K562 (cell line): ENCODE measurements around the gene TESMIN. TPM values are rescaled to one million over a fixed set of nuclear protein-coding genes. Genes with fewer than 3 reads are reported as not detected.
A peak's percentile ranks its signal among the peaks of the same experiment; 100 is the strongest.

Experiments
- ATAC-seq: fragments of 200-7000 bp; cut with Tn5 transposase; 3 replicates; pipeline ENCODE4 v1.9.1; 2020; ENCODE audit warnings: moderate library complexity
- BruUV-seq: library from RNA; stranded (reverse); fragments of 400-500 nt; replicated peaks from 2 replicates; lab custom pipeline; 2021; lab: Mats Ljungman, UMichigan
- CTCF ChIA-PET: fragments of 300-600 bp; formaldehyde crosslinking; extraction: SDS; loops from one replicate; lab custom pipeline; 2021; ENCODE audit warnings: low intra/inter-chr PET ratio; lab: Yijun Ruan, JAX
- POLR2A ChIA-PET: fragments of 300-600, 350-650 bp; sonication (Branson Sonifier 250); formaldehyde crosslinking; extraction: SDS; loops from one replicate; lab custom pipeline; 2021; ENCODE audit warnings: antibody characterized with exemption, inconsistent platforms; lab: Yijun Ruan, JAX
- DNase-seq, 4 experiments: peaks; one replicate each; pipeline versions ENCODE4 v3.0.0 to v3.0.0-alpha.2; 2011 to 2018; ENCODE audit warnings: low spot score in 3 of 4, mixed read lengths in 3 of 4; ENCODE audit errors: extremely low read depth in 1 of 4
- FAIRE-seq: peaks from 2 replicates; lab custom pipeline; 2011; peaks lifted over from hg19 to GRCh38; lab: Jason Lieb, UNC
- H2AFZ ChIP-seq: 2 replicates; pipeline ENCODE4 v1.6.0; 2011; ENCODE audit warnings: low read depth, low read length, control low read depth, inconsistent platforms
- H3K27ac ChIP-seq: fragments of 200-600 bp; 3 replicates; pipeline ENCODE4 v1.8.0; 2011; ENCODE audit warnings: low read depth, mild to moderate bottlenecking, control low read depth, inconsistent platforms, low read length, moderate library complexity, mixed read lengths; ENCODE audit errors: extremely low read depth
- H3K27me3 ChIP-seq, 2 experiments: fragments of 300-600 bp in 1 of 2; 2 replicates in 1 of 2; 3 replicates in 1 of 2; pipeline versions ENCODE4 v1.6.0 to v1.8.0; 2011; ENCODE audit warnings: inconsistent platforms in 2 of 2, low read length in 2 of 2, mild to moderate bottlenecking in 1 of 2, mixed read lengths in 1 of 2, moderate library complexity in 1 of 2; ENCODE audit not compliant: control insufficient read depth in 2 of 2, insufficient read depth in 2 of 2
- H3K36me3 ChIP-seq: fragments of 300-600 bp; 3 replicates; pipeline ENCODE4 v1.8.0; 2011; ENCODE audit warnings: mild to moderate bottlenecking, low read length, inconsistent platforms; ENCODE audit not compliant: control insufficient read depth, insufficient read depth
- H3K4me1 ChIP-seq, 2 experiments: fragments of 200-600 bp in 1 of 2; replicated peaks in 1 of 2; 2 replicates in 1 of 2; 3 replicates in 1 of 2; pipeline versions ENCODE4 v1.5.1 to v1.8.0; 2011; ENCODE audit warnings: inconsistent platforms in 2 of 2, low read length in 2 of 2, mild to moderate bottlenecking in 1 of 2, mixed read lengths in 1 of 2, moderate library complexity in 1 of 2; ENCODE audit not compliant: control insufficient read depth in 2 of 2, insufficient read depth in 2 of 2
- H3K4me2 ChIP-seq: 2 replicates; pipeline ENCODE4 v1.6.1; 2011; ENCODE audit warnings: low read length, control low read depth, inconsistent platforms, mixed read lengths; ENCODE audit not compliant: insufficient read depth
- H3K4me3 ChIP-seq: fragments of 200-600 bp; sonication (generic), shearing (Covaris generic); 2 replicates; pipeline ENCODE4 v1.5.1; 2016; ENCODE audit warnings: control low read depth, inconsistent platforms
- H3K79me2 ChIP-seq: fragments of 200-600 bp; 3 replicates; pipeline ENCODE4 v1.8.0; 2011; ENCODE audit warnings: low read length, inconsistent platforms; ENCODE audit not compliant: control insufficient read depth, insufficient read depth
- H3K9ac ChIP-seq, 2 experiments: 2 replicates each; pipeline versions ENCODE4 v1.6.0 to v1.6.1; 2011; ENCODE audit warnings: low read depth in 2 of 2, low read length in 2 of 2, control low read depth in 1 of 2, inconsistent platforms in 1 of 2, mild to moderate bottlenecking in 1 of 2, mixed read lengths in 1 of 2; ENCODE audit not compliant: insufficient read depth in 1 of 2
- H3K9me1 ChIP-seq: one replicate; pipeline ENCODE4 v1.6.0; 2011; ENCODE audit warnings: inconsistent platforms, mild to moderate bottlenecking, low read length, moderate library complexity; ENCODE audit not compliant: control insufficient read depth, insufficient read depth
- H3K9me3 ChIP-seq: replicated peaks from 2 replicates; pipeline ENCODE4 v1.5.1; 2011; ENCODE audit warnings: low read depth, low read length, inconsistent platforms; ENCODE audit not compliant: control insufficient read depth, insufficient read depth
- H4K20me1 ChIP-seq: replicated peaks from 2 replicates; pipeline ENCODE4 v1.6.1; 2011; ENCODE audit warnings: low read length, inconsistent platforms, mixed read lengths; ENCODE audit not compliant: control insufficient read depth, insufficient read depth
- BRCA1 ChIP-seq, 2 experiments: fragments of 450-650 bp in 1 of 2; sonication (generic) in 1 of 2; formaldehyde crosslinking in 1 of 2; IDR thresholded peaks; 2 replicates each; pipeline versions ENCODE4 v1.5.0 to v1.6.1; 2017 to 2020; ENCODE audit warnings: mild to moderate bottlenecking in 1 of 2, missing genetic modification reagents in 1 of 2
- CAMTA2 ChIP-seq: fragments of 250-450 bp; sonication (Bioruptor Pico); conservative IDR thresholded peaks from 2 replicates; pipeline ENCODE4 v1.5.1; 2022
- CXXC5 ChIP-seq: fragments of 250-450 bp; sonication (Bioruptor Pico); IDR thresholded peaks from 2 replicates; pipeline ENCODE4 v1.8.0; 2022; ENCODE audit warnings: inconsistent platforms, mild to moderate bottlenecking, moderate library complexity
- DACH1 ChIP-seq: fragments of 450-650 bp; IDR thresholded peaks from 2 replicates; pipeline ENCODE4 v1.6.1; 2018; ENCODE audit not compliant: partially characterized antibody
- GATAD2B ChIP-seq: fragments of 450-650 bp; IDR thresholded peaks from 2 replicates; pipeline ENCODE4 v1.6.1; 2017; ENCODE audit warnings: mild to moderate bottlenecking, borderline replicate concordance
- MTF1 ChIP-seq: fragments of 250-450 bp; sonication (Bioruptor Pico); IDR thresholded peaks from 2 replicates; pipeline ENCODE4 v1.9.0; 2021; ENCODE audit warnings: moderate library complexity, mild to moderate bottlenecking, inconsistent platforms, borderline replicate concordance
- NR2C1 ChIP-seq, 2 experiments: fragments of 450-650 bp; IDR thresholded peaks; 2 replicates each; pipeline ENCODE4 v1.6.1; 2017; ENCODE audit warnings: mild to moderate bottlenecking in 2 of 2, antibody characterized with exemption in 1 of 2, inconsistent platforms in 1 of 2, missing compliant biosample characterization in 1 of 2, missing genetic modification characterization in 1 of 2
- PTBP1 ChIP-seq: fragments of 200-400 bp; formaldehyde crosslinking; IDR thresholded peaks from 2 replicates; pipeline ENCODE4 v1.6.1; 2017; ENCODE audit warnings: low read depth, low read length
- RFX5 ChIP-seq: IDR thresholded peaks from 2 replicates; pipeline ENCODE4 v1.6.1; 2011; ENCODE audit warnings: low read depth, mild to moderate bottlenecking, improper control_type of control experiment, low read length
- ZNF586 ChIP-seq: fragments of 450-650 bp; formaldehyde crosslinking; conservative IDR thresholded peaks from 2 replicates; pipeline ENCODE4 v1.4.0; 2020; ENCODE audit warnings: mild to moderate bottlenecking, moderate library complexity
- ZNF589 ChIP-seq: fragments of 200-800 bp; sonication (Bioruptor generic); IDR thresholded peaks from 2 replicates; pipeline ENCODE4 v1.6.1; 2016; ENCODE audit warnings: low read depth, missing genetic modification characterization, missing compliant biosample characterization
- WGBS: fragments of 100-300 bp; shearing (Covaris generic); methylation state at CpG from one replicate; pipeline ENCODE4 v1.1.6; 2016; ENCODE audit warnings: low coverage, mixed read lengths; ENCODE audit not compliant: insufficient coverage; ENCODE audit errors: missing lambda C conversion rate; 5-methylcytosine and 5-hydroxymethylcytosine counted together
- in situ Hi-C: fragments of 300-500 bp; cut with MboI; formaldehyde crosslinking; loops from 4 replicates; pipeline ENCODE4 v1.15.0; 2018; ENCODE audit warnings: inconsistent platforms, mixed read lengths
- intact Hi-C: fragments of 100-400 bp; cut with micrococcal nuclease; formaldehyde crosslinking; loops from 2 replicates; pipeline ENCODE4 v1.14.2; 2022
- polyA plus RNA-seq, 8 experiments: library from polyadenylated mRNA; depleted of rRNA in 4 of 8; stranded (reverse) in 5 of 8; unstranded in 3 of 8; fragments of >200 nt; fragmentation: Nextera tagmentation in 2 of 8; fragmentation: Illumina TruSeq in 1 of 8; extraction: Ambion mirVana in 2 of 8; extraction: Trizol in 1 of 8; gene quantifications; 2 replicates each; pipeline versions ENCODE4 v1.2.1 to v1.2.3, GENCODE V29; 2011 to 2014; ENCODE audit warnings: inconsistent platforms in 1 of 8, missing spikeins in 1 of 8
- total RNA-seq, 7 experiments: library from RNA; depleted of rRNA in 6 of 7; stranded (reverse); fragments of >200 nt in 6 of 7; fragmentation: Illumina TruSeq in 2 of 7; extraction: Trizol in 2 of 7; gene quantifications; 2 replicates each; pipeline versions ENCODE4 v1.2.1 to v1.2.3, GENCODE V29; 2011 to 2021; ENCODE audit warnings: low replicate concordance in 1 of 7
- TF ChIP-seq, protein P1 (sequence below): fragments of 450-650 bp; IDR thresholded peaks from 2 replicates; pipeline ENCODE4 v1.7.0; 2016; ENCODE audit warnings: borderline replicate concordance
- TF ChIP-seq, protein P2 (sequence below): sonication (generic); formaldehyde crosslinking; IDR thresholded peaks from 2 replicates; pipeline ENCODE4 v1.8.0; 2023; ENCODE audit warnings: missing genetic modification reagents, mild to moderate bottlenecking, borderline replicate concordance
- TF ChIP-seq, protein P3 (sequence below): fragments of 250-450 bp; sonication (Bioruptor Pico); IDR thresholded peaks from 2 replicates; pipeline ENCODE4 v1.8.0; 2021; ENCODE audit warnings: moderate library complexity, mild to moderate bottlenecking, inconsistent platforms

The TESMIN gene
- total and polyA plus RNA-seq, 9 of the 15 experiments (the other 6 are each of a cell fraction or from before 2014, with no cell fraction given): 8.9 to 50.5 (median 15.0) TPM

DNA sequence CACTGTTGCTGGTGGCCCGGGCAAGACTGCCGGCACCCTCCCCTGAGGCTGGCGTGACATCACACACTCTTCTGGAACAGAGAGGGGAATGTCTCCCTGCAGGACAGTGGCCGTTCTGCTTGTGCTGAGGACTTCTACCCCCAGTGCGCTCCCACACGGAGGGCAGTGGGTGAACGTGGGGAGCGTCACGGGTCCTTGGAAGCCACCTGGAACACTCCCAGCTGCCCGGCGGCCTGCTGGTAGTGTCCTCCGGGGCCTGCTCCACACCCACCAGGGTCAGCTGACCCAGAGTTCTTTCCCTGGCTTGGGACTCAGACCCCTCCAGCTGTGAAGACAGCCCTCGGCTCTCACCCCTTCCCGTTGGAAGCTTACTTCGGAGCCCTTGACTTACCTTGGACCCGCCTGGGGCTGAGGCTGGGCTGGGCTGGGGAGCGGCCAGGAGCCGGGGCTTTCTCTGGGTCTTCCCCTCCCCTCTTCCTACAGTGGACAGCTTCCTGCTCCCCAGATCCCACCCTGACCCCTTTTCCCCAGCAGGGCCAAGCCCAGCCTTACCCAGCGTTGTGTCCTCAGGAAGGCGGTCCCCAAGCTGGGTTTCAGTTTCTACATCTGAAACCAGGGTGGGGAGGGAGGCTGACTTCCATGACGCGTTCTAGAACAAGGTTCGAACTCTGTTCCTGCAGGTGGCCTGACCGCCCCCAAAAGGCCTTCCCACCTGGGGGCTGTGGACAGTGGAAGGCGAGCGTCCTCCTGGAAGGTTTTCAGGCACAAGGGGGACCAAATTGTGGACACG lies 81.8 kb downstream of the TESMIN start:
- ChIA-PET POLR2A (interaction anchor here (0.6 to 1.8 kb wide), 4 partner anchors 9 to 291 kb away, joined by 3 to 8 read pairs (median 4); no protein-coding TSS in a partner anchor), CTCF (no interaction called here)
- peaks cover 0 to 18% of the 10 kb centered on the region in 2 experiments; a peak in 3 of 5 replicates for H3K4me1 ChIP-seq
- peak; percentile 43 for ATAC-seq
- no peak overlapping the region for H3K4me2 ChIP-seq
- H3K9me1 ChIP-seq: no peaks in the 10 kb centered on the region
- no peak overlapping the region for H2AFZ ChIP-seq
- no peaks in the 10 kb centered on the region for H3K36me3 ChIP-seq
- in situ Hi-C loops (no loop called here), intact Hi-C loops (no loop called here)
- no peak for FAIRE-seq
- no peak overlapping the region for H3K9ac ChIP-seq
- no peak overlapping the region for H3K27ac ChIP-seq
- no peaks in the 10 kb centered on the region for H3K9me3 ChIP-seq
- no peak overlapping the region for H3K4me3 ChIP-seq
- no peaks in the 10 kb centered on the region for H4K20me1 ChIP-seq
- H3K27me3 ChIP-seq: peaks cover 25 to 55% of the 10 kb centered on the region in 2 experiments
- H3K79me2 ChIP-seq: no peaks in the 10 kb centered on the region
- no TSS peak for BruUV-seq
- 27% methylated on average over 24 of the region's 27 CpGs for WGBS
- no peak for DNase-seq
- TF ChIP-seq ZNF586 (CRISPR knock-in tag): no peak
- TF ChIP-seq PTBP1: no peak
- no peak for TF ChIP-seq CXXC5 (CRISPR knock-in tag)
- TF ChIP-seq NR2C1 (IDR thresholded peaks at IDR 0.05): no peak
- no peak for TF ChIP-seq NR2C1 (tag; IDR thresholded peaks at IDR 0.05)
- TF ChIP-seq CAMTA2 (CRISPR knock-in tag): no peak
- TF ChIP-seq MTF1: no peak
- no peak for TF ChIP-seq GATAD2B
- TF ChIP-seq, protein P1, sequence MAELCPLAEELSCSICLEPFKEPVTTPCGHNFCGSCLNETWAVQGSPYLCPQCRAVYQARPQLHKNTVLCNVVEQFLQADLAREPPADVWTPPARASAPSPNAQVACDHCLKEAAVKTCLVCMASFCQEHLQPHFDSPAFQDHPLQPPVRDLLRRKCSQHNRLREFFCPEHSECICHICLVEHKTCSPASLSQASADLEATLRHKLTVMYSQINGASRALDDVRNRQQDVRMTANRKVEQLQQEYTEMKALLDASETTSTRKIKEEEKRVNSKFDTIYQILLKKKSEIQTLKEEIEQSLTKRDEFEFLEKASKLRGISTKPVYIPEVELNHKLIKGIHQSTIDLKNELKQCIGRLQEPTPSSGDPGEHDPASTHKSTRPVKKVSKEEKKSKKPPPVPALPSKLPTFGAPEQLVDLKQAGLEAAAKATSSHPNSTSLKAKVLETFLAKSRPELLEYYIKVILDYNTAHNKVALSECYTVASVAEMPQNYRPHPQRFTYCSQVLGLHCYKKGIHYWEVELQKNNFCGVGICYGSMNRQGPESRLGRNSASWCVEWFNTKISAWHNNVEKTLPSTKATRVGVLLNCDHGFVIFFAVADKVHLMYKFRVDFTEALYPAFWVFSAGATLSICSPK: no peak
- no peak for TF ChIP-seq ZNF589 (CRISPR knock-in tag)
- TF ChIP-seq, protein P2, sequence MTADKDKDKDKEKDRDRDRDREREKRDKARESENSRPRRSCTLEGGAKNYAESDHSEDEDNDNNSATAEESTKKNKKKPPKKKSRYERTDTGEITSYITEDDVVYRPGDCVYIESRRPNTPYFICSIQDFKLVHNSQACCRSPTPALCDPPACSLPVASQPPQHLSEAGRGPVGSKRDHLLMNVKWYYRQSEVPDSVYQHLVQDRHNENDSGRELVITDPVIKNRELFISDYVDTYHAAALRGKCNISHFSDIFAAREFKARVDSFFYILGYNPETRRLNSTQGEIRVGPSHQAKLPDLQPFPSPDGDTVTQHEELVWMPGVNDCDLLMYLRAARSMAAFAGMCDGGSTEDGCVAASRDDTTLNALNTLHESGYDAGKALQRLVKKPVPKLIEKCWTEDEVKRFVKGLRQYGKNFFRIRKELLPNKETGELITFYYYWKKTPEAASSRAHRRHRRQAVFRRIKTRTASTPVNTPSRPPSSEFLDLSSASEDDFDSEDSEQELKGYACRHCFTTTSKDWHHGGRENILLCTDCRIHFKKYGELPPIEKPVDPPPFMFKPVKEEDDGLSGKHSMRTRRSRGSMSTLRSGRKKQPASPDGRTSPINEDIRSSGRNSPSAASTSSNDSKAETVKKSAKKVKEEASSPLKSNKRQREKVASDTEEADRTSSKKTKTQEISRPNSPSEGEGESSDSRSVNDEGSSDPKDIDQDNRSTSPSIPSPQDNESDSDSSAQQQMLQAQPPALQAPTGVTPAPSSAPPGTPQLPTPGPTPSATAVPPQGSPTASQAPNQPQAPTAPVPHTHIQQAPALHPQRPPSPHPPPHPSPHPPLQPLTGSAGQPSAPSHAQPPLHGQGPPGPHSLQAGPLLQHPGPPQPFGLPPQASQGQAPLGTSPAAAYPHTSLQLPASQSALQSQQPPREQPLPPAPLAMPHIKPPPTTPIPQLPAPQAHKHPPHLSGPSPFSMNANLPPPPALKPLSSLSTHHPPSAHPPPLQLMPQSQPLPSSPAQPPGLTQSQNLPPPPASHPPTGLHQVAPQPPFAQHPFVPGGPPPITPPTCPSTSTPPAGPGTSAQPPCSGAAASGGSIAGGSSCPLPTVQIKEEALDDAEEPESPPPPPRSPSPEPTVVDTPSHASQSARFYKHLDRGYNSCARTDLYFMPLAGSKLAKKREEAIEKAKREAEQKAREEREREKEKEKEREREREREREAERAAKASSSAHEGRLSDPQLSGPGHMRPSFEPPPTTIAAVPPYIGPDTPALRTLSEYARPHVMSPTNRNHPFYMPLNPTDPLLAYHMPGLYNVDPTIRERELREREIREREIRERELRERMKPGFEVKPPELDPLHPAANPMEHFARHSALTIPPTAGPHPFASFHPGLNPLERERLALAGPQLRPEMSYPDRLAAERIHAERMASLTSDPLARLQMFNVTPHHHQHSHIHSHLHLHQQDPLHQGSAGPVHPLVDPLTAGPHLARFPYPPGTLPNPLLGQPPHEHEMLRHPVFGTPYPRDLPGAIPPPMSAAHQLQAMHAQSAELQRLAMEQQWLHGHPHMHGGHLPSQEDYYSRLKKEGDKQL (CRISPR knock-in tag): no peak
- no peak for TF ChIP-seq RFX5
- TF ChIP-seq, protein P3, sequence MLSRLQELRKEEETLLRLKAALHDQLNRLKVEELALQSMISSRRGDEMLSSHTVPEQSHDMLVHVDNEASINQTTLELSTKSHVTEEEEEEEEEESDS (CRISPR knock-in tag): no peak
- TF ChIP-seq DACH1: no peak
- no peak for TF ChIP-seq BRCA1 (IDR thresholded peaks at IDR 0.05)
- no peak for TF ChIP-seq BRCA1 (CRISPR knock-in tag; IDR thresholded peaks at IDR 0.05)
